IPS-11a (cell line): Measurements from ENCODE around the gene TCEA3.

Experiments
- H3K4me3 ChIP-seq: one replicate; pipeline ENCODE4 v1.5.1; 2013; ENCODE audit warnings: low read depth, low read length, control low read depth

The TCEA3 gene

GRCh38 chr1:23341931-23342692 lies 82.4 kb downstream of the TCEA3 start:
- H3K4me3 ChIP-seq: peak overlapping the region; percentile 78

DNA sequence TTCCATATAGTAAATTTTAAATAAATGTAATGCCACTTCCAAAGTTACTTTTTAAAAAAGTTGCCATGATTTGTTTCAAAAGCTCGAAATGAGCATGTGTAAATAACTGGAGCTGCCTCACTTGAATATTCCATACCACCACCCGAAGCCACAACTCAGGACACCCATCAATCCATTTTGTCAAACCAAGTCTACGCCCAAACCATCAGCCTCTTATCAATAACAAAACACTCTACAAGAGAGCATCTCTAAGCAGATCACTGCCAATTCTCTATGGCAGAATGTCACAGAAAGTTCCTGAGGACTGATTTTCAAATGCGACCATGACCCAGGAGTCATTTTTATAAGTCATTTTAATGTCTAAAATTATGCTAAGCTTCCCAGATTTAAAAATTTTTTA lies 84.9 kb downstream of the TCEA3 start:
- no peak overlapping the region for H3K4me3 ChIP-seq

GRCh38 chr1:23337869-23338268 lies 86.7 kb downstream of the TCEA3 start:
- H3K4me3 ChIP-seq: no peak overlapping the region

DNA sequence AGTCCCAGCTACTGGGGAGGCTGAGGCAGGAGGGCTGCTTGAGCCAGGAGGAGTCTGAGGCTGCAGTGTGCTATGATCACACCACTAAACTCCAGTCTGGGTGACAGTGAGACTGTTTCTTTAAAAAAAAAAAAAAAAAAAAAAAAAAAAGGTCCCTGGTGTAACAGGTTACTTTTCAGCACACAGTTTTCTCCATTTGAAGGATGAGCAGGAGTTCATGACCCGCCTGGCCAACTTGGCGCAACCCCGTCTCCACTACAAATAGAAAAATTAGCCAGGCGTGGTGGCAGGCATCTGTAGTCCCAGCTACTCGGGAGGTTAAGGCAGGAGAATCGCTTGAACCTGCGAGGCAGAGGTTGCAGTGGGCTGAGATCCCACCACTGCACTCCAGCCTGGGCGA lies 92.8 kb downstream of the TCEA3 start:
- H3K4me3 ChIP-seq: no peak overlapping the region
